Duodenal mucosa (tissue), 2 donors: Measurements from ENCODE around the gene SEC24B.
"Not testable (repeated sequence)": the region's sequence is repeated elsewhere in the genome, so short reads cannot be mapped to it uniquely, and the experiment has no call there.

Experiments
- H3K27ac ChIP-seq: one replicate; pipeline ENCODE4 v1.7.0; 2013; ENCODE audit warnings: low read depth, low read length
- H3K27me3 ChIP-seq, 2 donors: one replicate each; pipeline ENCODE4 v1.7.0; 2013; ENCODE audit warnings: low read length in 2 of 2, control low read depth in 1 of 2; ENCODE audit not compliant: insufficient read depth in 2 of 2, control insufficient read depth in 1 of 2
- H3K36me3 ChIP-seq, 2 donors: one replicate each; pipeline ENCODE4 v1.7.0; 2013; ENCODE audit warnings: low read length in 2 of 2, control low read depth in 1 of 2; ENCODE audit not compliant: insufficient read depth in 2 of 2, control insufficient read depth in 1 of 2
- H3K4me1 ChIP-seq, 2 donors: one replicate each; pipeline ENCODE4 v1.7.0; 2013; ENCODE audit warnings: low read length in 2 of 2, control low read depth in 1 of 2; ENCODE audit not compliant: insufficient read depth in 2 of 2, control insufficient read depth in 1 of 2
- H3K4me3 ChIP-seq, 2 donors: one replicate each; pipeline ENCODE4 v1.7.0; 2013; ENCODE audit warnings: low read length in 2 of 2, low read depth in 1 of 2
- H3K9ac ChIP-seq, 2 donors: one replicate each; pipeline ENCODE4 v1.7.0; 2013; ENCODE audit warnings: low read length in 2 of 2, low read depth in 1 of 2
- H3K9me3 ChIP-seq, 2 donors: one replicate each; pipeline ENCODE4 v1.7.0; 2013; ENCODE audit warnings: low read length in 2 of 2, control low read depth in 1 of 2; ENCODE audit not compliant: control insufficient read depth in 1 of 2

Gene SEC24B

DNA sequence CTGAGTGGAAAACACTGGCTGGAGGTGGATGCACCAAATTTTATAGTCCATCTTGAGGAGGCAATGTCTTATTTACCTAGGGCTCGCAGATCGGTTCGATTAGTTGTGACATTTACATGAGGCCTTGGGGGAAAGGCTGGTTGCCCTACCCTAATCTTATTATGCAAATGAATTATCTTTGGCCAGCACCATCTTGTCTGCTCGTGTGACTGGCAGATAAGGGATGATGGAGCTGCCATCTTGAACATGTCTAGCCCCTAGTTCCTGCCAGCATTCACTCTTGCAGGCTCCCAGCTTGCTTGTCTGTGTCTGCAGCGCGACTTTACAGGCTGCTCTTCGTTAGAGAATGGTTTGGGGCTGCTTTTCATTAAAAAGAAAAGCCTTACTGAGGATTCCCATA lies 61.9 kb downstream of the SEC24B start:
- H3K9ac ChIP-seq = no peak overlapping the region
- no peaks in the 10 kb centered on the region for H3K9me3 ChIP-seq
- no peaks in the 10 kb centered on the region for H3K27me3 ChIP-seq
- no peak overlapping the region for H3K27ac ChIP-seq
- H3K4me3 ChIP-seq = no peak overlapping the region
- H3K4me1 ChIP-seq = no peaks in the 10 kb centered on the region
- peaks cover 11 to 36% of the 10 kb centered on the region in 2 donors for H3K36me3 ChIP-seq

DNA sequence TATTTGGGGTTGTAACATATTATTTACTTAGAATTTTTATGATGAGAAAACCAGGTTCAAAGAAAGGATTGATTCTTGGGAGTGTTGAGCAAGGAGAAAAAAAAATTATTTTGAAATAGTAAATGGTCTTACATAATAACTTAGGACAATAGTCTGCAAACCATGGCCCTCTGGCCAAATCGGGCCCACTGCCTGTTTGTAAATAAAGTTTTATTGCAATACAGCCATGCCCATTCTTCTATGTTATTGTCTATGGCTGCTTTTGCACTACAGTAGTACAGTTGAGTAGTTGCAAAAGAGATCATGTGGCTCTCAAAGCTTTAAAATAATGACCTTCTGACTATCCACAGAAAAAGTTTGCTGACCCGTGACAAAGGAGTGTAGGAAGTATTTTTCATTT lies 63.3 kb downstream of the SEC24B start:
- H3K27me3 ChIP-seq = no peaks in the 10 kb centered on the region
- no peak overlapping the region for H3K4me3 ChIP-seq
- H3K9ac ChIP-seq = no peak overlapping the region
- H3K27ac ChIP-seq = no peak overlapping the region
- H3K36me3 ChIP-seq = peaks cover 11 to 49% of the 10 kb centered on the region in 2 donors
- H3K4me1 ChIP-seq = no peaks in the 10 kb centered on the region
- H3K9me3 ChIP-seq = no peaks in the 10 kb centered on the region

DNA sequence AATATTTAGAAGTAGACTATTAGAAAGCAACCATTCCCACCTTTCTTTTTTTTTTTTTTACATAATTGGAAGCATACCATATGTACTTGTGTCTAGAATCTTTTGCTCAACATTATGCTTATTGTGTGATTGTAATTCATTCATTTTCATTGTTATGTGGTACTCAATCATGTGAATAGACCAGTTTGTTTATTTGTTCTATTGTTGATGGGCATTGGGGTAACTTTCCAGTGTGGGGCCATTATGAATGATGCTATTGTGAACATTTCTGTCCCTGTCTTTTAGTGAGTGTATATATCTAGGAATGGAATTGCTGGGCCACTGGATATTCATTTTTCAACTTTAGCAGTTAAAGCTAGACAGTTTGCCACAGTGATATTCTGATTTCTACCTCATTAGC lies 63.9 kb downstream of the SEC24B start:
- Histone ChIP-seq H3K27ac (no peak overlapping the region), H3K36me3 (peaks cover 11 to 53% of the 10 kb centered on the region in 2 donors)

DNA sequence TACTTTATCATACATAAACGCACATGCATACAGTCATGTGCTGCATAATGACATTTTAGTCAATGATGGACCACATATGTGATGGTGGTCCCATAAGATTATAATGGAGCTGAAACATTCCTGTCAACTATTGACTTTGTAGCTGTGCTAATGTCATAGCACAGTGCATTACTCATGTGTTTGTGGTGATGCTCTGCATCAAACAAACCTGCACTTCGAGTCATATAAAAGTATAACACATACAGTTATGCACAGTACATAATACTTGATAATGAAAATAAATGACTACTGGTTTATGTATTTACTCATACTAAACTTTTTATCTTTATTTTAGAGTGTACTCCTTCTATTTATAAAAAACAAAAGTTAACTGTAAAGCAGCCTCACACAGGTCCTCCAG lies 65.9 kb downstream of the SEC24B start:
- Histone ChIP-seq H3K4me1 (no peaks in the 10 kb centered on the region), H3K9me3 (no peaks in the 10 kb centered on the region), H3K27ac (no peak overlapping the region), H3K27me3 (no peaks in the 10 kb centered on the region), H3K9ac (no peak overlapping the region), H3K36me3 (peaks cover 9 to 56% of the 10 kb centered on the region in 2 donors), H3K4me3 (no peak overlapping the region)

More for the DNA sequence above, 63.9 kb downstream of the SEC24B start:
- no peak overlapping the region for H3K9ac ChIP-seq
- no peaks in the 10 kb centered on the region for H3K9me3 ChIP-seq
- H3K27me3 ChIP-seq = no peaks in the 10 kb centered on the region
- no peaks in the 10 kb centered on the region for H3K4me1 ChIP-seq
- H3K4me3 ChIP-seq = no peak overlapping the region

DNA sequence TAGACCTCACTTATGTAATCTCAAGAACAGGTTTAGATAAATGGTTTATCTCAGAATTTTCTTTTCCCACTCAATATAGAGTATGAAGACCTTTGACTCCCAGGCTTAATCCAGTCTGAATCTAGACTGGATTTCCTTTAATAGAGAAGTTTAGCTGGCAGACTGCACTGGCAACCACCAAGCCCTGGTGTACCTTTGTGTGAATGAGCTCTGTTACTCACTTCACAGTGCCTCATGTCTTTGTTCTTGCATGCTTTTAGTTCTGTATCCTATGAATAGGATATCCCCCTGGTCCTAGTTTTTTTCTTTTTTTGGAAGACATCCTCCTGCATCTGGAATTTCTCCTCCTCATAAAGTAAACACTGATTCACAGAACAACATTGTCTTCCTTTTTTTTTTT lies 73.3 kb downstream of the SEC24B start:
- Histone ChIP-seq H3K36me3 (peaks cover 6 to 32% of the 10 kb centered on the region in 2 donors), H3K27me3 (no peaks in the 10 kb centered on the region), H3K9me3 (no peaks in the 10 kb centered on the region), H3K4me1 (no peaks in the 10 kb centered on the region), H3K9ac (no peak overlapping the region), H3K4me3 (no peak overlapping the region), H3K27ac (no peak overlapping the region)

DNA sequence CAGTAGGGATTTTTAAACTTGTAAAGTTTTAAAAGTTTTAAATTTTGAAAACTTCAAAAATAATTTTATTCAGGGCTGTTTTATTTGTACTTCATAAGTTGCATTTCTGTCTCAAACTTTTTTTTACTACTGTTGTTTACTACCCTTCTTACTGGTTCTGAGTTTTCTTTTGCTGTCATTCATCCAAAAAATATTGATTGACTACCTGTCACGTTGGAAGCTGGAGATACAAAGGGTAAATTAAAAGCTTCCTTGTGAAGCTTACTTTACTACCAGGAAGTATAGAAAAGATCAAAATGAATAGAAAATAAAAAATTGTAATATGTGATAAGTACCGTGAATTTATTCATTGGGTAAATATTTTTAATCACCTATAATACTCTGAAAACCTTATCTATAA lies 77.1 kb downstream of the SEC24B start:
- no peak overlapping the region for H3K9ac ChIP-seq
- H3K36me3 ChIP-seq = peaks cover 10 to 41% of the 10 kb centered on the region in 2 donors
- H3K4me3 ChIP-seq = no peak overlapping the region
- H3K4me1 ChIP-seq = no peaks in the 10 kb centered on the region
- H3K9me3 ChIP-seq = no peaks in the 10 kb centered on the region
- no peak overlapping the region for H3K27ac ChIP-seq
- H3K27me3 ChIP-seq = no peaks in the 10 kb centered on the region

DNA sequence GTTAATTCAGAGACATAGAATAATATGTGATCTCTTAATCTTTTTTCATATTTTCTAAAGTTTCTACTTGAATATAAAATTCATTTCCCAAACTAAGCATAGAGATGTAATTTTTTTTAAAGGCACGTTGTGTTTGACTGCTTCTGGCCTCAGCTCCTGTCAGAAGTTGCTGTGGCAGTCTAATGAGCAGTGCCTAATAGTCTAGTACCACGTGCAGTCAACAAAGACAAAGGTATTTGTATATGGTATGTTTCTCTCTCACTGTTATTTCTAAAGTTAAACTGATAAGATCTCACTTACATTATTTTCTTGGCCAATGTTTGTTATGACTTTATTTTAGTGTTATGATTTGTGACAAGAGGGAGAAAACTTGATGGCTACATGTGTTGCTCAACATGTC lies 77.8 kb downstream of the SEC24B start:
- Histone ChIP-seq H3K4me3 (no peak overlapping the region), H3K9ac (no peak overlapping the region), H3K9me3 (no peaks in the 10 kb centered on the region), H3K27me3 (no peaks in the 10 kb centered on the region), H3K4me1 (no peaks in the 10 kb centered on the region), H3K36me3 (peaks cover 10 to 49% of the 10 kb centered on the region in 2 donors), H3K27ac (no peak overlapping the region)

DNA sequence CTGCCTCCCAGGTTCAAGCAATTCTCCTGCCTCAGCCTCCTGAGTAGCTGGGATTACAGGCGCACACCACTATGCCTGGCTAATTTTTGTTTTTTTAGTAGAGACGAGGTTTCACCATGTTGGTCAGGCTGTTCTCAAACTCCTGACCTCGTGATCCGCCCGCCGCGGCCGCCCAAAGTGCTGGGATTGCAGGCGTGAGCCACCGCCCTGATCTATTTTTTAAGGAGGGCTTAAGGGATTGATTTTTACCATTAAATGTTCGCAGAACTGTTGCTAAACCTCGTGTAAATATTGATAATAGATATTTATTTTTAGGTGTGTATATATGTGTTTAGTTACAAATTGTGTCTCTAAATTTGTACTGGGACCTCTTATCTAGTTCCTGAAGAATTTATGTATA lies 79.8 kb downstream of the SEC24B start:
- not testable (repeated sequence) for H3K27ac ChIP-seq, H3K4me1 ChIP-seq, H3K9me3 ChIP-seq, H3K4me3 ChIP-seq, H3K27me3 ChIP-seq, H3K9ac ChIP-seq
- H3K36me3 ChIP-seq = peaks cover 18 to 50% of the 10 kb centered on the region in 2 donors

DNA sequence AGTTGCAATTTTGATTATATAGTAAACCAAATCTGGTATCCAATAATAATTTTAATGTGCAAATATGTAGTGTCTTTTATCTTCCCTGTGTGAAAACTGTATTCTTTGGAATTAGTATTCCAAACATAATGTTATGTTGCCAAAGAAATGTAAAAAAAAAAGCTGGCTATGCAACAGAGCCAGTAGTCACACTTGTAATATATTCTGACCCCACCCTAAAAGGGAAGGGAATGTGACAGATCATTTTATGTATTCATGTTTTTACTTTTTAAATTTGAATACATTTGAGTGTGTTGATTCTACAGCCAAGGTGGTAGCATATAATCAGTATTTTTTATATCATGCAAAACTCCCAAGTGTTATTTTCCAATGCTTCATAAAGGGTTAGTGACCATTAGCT lies 98.6 kb downstream of the SEC24B start:
- no peak overlapping the region for H3K9ac ChIP-seq
- H3K36me3 ChIP-seq = peaks cover 33 to 77% of the 10 kb centered on the region in 2 donors
- no peaks in the 10 kb centered on the region for H3K4me1 ChIP-seq
- H3K27ac ChIP-seq = no peak overlapping the region
- no peaks in the 10 kb centered on the region for H3K9me3 ChIP-seq
- no peaks in the 10 kb centered on the region for H3K27me3 ChIP-seq
- no peak overlapping the region for H3K4me3 ChIP-seq

DNA sequence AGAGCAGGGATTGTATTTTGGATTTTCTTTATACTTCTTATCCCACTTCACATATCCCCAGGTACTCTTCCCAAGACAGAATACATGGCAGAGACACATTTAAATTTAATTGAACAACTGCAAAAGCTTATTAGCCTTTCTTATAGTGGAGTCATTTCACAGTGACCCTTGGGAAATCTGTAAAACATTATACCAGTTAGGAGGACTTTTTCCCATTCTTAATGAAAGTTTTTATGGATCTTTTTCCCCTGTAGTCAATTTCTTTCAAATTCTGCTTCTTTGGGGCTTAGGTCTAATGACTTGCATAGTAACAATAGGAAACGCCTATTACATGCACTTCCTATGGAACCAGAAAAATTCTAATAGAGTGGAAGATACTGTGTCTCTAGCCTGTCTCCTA lies 111.8 kb downstream of the SEC24B start:
- Histone ChIP-seq H3K4me3 (no peak overlapping the region), H3K9me3 (no peaks in the 10 kb centered on the region), H3K36me3 (peaks cover 2 to 22% of the 10 kb centered on the region in 2 donors), H3K27ac (no peak overlapping the region), H3K4me1 (no peaks in the 10 kb centered on the region), H3K27me3 (no peaks in the 10 kb centered on the region), H3K9ac (no peak overlapping the region)

DNA sequence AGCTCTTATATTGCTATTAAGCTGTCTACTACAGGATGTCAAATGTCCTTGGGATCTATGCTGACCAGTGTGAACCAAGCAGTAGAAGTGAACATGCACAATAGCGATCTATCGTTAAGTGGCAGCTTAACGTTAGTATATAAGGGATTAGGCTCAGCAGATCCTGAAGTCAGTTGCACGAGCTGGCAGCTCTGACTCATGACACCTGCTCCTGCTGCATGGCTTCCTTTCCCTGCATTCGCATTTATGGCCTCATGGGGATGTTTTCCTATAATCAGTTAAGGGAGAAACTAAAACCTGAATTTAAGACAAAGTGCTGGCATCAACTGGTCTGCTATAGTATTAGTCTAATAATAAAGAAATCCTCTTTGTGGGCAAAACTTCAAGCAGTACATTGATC lies 113.8 kb downstream of the SEC24B start:
- Histone ChIP-seq H3K36me3 (peaks cover 2 to 12% of the 10 kb centered on the region in 2 donors), H3K4me3 (no peak overlapping the region), H3K9me3 (no peaks in the 10 kb centered on the region)

More for the DNA sequence above, 113.8 kb downstream of the SEC24B start:
- Histone ChIP-seq H3K4me1 (no peaks in the 10 kb centered on the region), H3K27ac (no peak overlapping the region), H3K9ac (no peak overlapping the region), H3K27me3 (no peaks in the 10 kb centered on the region)
